HG02571 (cell line): Measurements from ENCODE around the gene PCDHA10.
"Not testable (repeated sequence)": the region's sequence is repeated elsewhere in the genome, so short reads cannot be mapped to it uniquely, and the experiment has no call there.

Experiments
- ATAC-seq: cut with Tn5 transposase; IDR thresholded peaks from one replicate; pipeline ENCODE4 v1.9.1; 2021; ENCODE audit warnings: mild to moderate bottlenecking, moderate library complexity; ENCODE audit not compliant: unreplicated experiment

Gene PCDHA10

GRCh38 chr5:140855772-140856674 lies at the start of gene PCDHA10:
Gene PCDHA10, plus strand, starts transcription at chr5:140855897. Its CDS starts 152 bp downstream, at chr5:140856049.
- ATAC-seq: no peak

GRCh38 chr5:140806834-140807775 lies 48.6 kb upstream of the PCDHA10 start, which contains the start of gene PCDHA4:
Gene PCDHA4, plus strand, starts transcription at chr5:140807068.
- ATAC-seq: no peak

GRCh38 chr5:140808241-140808888 lies 47.3 kb upstream of the PCDHA10 start:
- not testable (repeated sequence) for ATAC-seq

- no peak for ATAC-seq
Observed at GRCh38 chr5:140808889-140809291, 46.8 kb upstream of the PCDHA10 start.

GRCh38 chr5:140821375-140822280 lies 34.1 kb upstream of the PCDHA10 start, which contains the start of gene PCDHA5:
Gene PCDHA5, plus strand, starts transcription at chr5:140821613.
- ATAC-seq: no peak

GRCh38 chr5:140822281-140822629 lies 33.4 kb upstream of the PCDHA10 start:
- no peak for ATAC-seq

- not testable (repeated sequence) for ATAC-seq
Observed at GRCh38 chr5:140822969-140823368, 32.7 kb upstream of the PCDHA10 start.

- ATAC-seq: no peak
Observed at GRCh38 chr5:140823475-140823874, 32.2 kb upstream of the PCDHA10 start.

- no peak for ATAC-seq
Observed at GRCh38 chr5:140827704-140828361, 27.9 kb upstream of the PCDHA10 start, which contains the start of gene PCDHA6. Gene PCDHA6, plus strand, starts transcription at chr5:140827960. Its CDS starts 132 bp downstream, at chr5:140828092.

GRCh38 chr5:140828362-140828737 lies 27.3 kb upstream of the PCDHA10 start:
- no peak for ATAC-seq

- ATAC-seq: not testable (repeated sequence)
Observed at GRCh38 chr5:140829511-140830501, 25.9 kb upstream of the PCDHA10 start.

GRCh38 chr5:140833993-140834392 lies 21.7 kb upstream of the PCDHA10 start, which contains the start of gene PCDHA7:
Gene PCDHA7, plus strand, starts transcription at chr5:140834269. Its CDS starts 115 bp downstream, at chr5:140834384.
- no peak for ATAC-seq

GRCh38 chr5:140834439-140835008 lies 21.2 kb upstream of the PCDHA10 start:
- ATAC-seq: not testable (repeated sequence)

- ATAC-seq: no peak
Observed at GRCh38 chr5:140835622-140836510, 19.8 kb upstream of the PCDHA10 start.

- no peak for ATAC-seq
Observed at GRCh38 chr5:140840978-140841962, 14.4 kb upstream of the PCDHA10 start, which contains the start of gene PCDHA8. Gene PCDHA8, plus strand, starts transcription at chr5:140841187. Its CDS starts 135 bp downstream, at chr5:140841322.
